Measurements from ENCODE around the gene SNX13.

The SNX13 gene

GRCh38 chr7:17934094-17934493 lies 6.2 kb downstream of the SNX13 start:
- H3K4me3 ChIP-seq (ENCODE audit: low read depth in 1 of 2, low read length in 2 of 2), result no peak overlapping the region
- no peak overlapping the region for H3K9ac ChIP-seq (ENCODE audit: low read depth in 1 of 2, low read length in 2 of 2)
- no peaks in the 10 kb centered on the region for H3K27me3 ChIP-seq (ENCODE audit: control insufficient read depth in 1 of 2, insufficient read depth in 2 of 2, low read length in 2 of 2)
- no peak overlapping the region for H3K27ac ChIP-seq (ENCODE audit: low read depth, low read length)
- peaks cover 16 to 17% of the 10 kb centered on the region in 2 donors for H3K4me1 ChIP-seq (ENCODE audit: control insufficient read depth in 1 of 2, insufficient read depth in 2 of 2, low read length in 2 of 2)
- H3K36me3 ChIP-seq (ENCODE audit: control insufficient read depth in 1 of 2, insufficient read depth in 2 of 2, low read length in 2 of 2), result no peaks in the 10 kb centered on the region
- no peaks in the 10 kb centered on the region for H3K9me3 ChIP-seq (ENCODE audit: control insufficient read depth in 1 of 2, low read length in 2 of 2)

GRCh38 chr7:17932770-17933169 lies 7.5 kb downstream of the SNX13 start:
- Histone ChIP-seq H3K9me3 (ENCODE audit: control insufficient read depth in 1 of 2, low read length in 2 of 2) (no peaks in the 10 kb centered on the region), H3K4me1 (ENCODE audit: control insufficient read depth in 1 of 2, insufficient read depth in 2 of 2, low read length in 2 of 2) (peaks cover 3 to 8% of the 10 kb centered on the region in 2 donors), H3K36me3 (ENCODE audit: control insufficient read depth in 1 of 2, insufficient read depth in 2 of 2, low read length in 2 of 2) (no peaks in the 10 kb centered on the region), H3K27ac (ENCODE audit: low read depth, low read length) (no peak overlapping the region), H3K4me3 (ENCODE audit: low read depth in 1 of 2, low read length in 2 of 2) (no peak overlapping the region), H3K27me3 (ENCODE audit: control insufficient read depth in 1 of 2, insufficient read depth in 2 of 2, low read length in 2 of 2) (no peaks in the 10 kb centered on the region), H3K9ac (ENCODE audit: low read depth in 1 of 2, low read length in 2 of 2) (no peak overlapping the region)

- H3K36me3 ChIP-seq (ENCODE audit: control insufficient read depth in 1 of 2, insufficient read depth in 2 of 2, low read length in 2 of 2), result no peaks in the 10 kb centered on the region
- H3K27me3 ChIP-seq (ENCODE audit: control insufficient read depth in 1 of 2, insufficient read depth in 2 of 2, low read length in 2 of 2), result no peaks in the 10 kb centered on the region
- no peak overlapping the region for H3K27ac ChIP-seq (ENCODE audit: low read depth, low read length)
- H3K9ac ChIP-seq (ENCODE audit: low read depth in 1 of 2, low read length in 2 of 2), result no peak overlapping the region
- no peaks in the 10 kb centered on the region for H3K9me3 ChIP-seq (ENCODE audit: control insufficient read depth in 1 of 2, low read length in 2 of 2)
- H3K4me1 ChIP-seq (ENCODE audit: control insufficient read depth in 1 of 2, insufficient read depth in 2 of 2, low read length in 2 of 2), result no peaks in the 10 kb centered on the region
- no peak overlapping the region for H3K4me3 ChIP-seq (ENCODE audit: low read depth in 1 of 2, low read length in 2 of 2)
Observed at GRCh38 chr7:17931069-17931468, 9.2 kb downstream of the SNX13 start.

GRCh38 chr7:17930546-17930945 lies 9.7 kb downstream of the SNX13 start:
- Histone ChIP-seq H3K4me3 (ENCODE audit: low read depth in 1 of 2, low read length in 2 of 2) (no peak overlapping the region), H3K36me3 (ENCODE audit: control insufficient read depth in 1 of 2, insufficient read depth in 2 of 2, low read length in 2 of 2) (no peaks in the 10 kb centered on the region), H3K9me3 (ENCODE audit: control insufficient read depth in 1 of 2, low read length in 2 of 2) (no peaks in the 10 kb centered on the region), H3K9ac (ENCODE audit: low read depth in 1 of 2, low read length in 2 of 2) (no peak overlapping the region), H3K4me1 (ENCODE audit: control insufficient read depth in 1 of 2, insufficient read depth in 2 of 2, low read length in 2 of 2) (no peaks in the 10 kb centered on the region), H3K27ac (ENCODE audit: low read depth, low read length) (no peak overlapping the region), H3K27me3 (ENCODE audit: control insufficient read depth in 1 of 2, insufficient read depth in 2 of 2, low read length in 2 of 2) (no peaks in the 10 kb centered on the region)

- no peaks in the 10 kb centered on the region for H3K4me1 ChIP-seq (ENCODE audit: control insufficient read depth in 1 of 2, insufficient read depth in 2 of 2, low read length in 2 of 2)
- no peaks in the 10 kb centered on the region for H3K9me3 ChIP-seq (ENCODE audit: control insufficient read depth in 1 of 2, low read length in 2 of 2)
- no peak overlapping the region for H3K27ac ChIP-seq (ENCODE audit: low read depth, low read length)
- no peaks in the 10 kb centered on the region for H3K27me3 ChIP-seq (ENCODE audit: control insufficient read depth in 1 of 2, insufficient read depth in 2 of 2, low read length in 2 of 2)
- no peak overlapping the region for H3K4me3 ChIP-seq (ENCODE audit: low read depth in 1 of 2, low read length in 2 of 2)
- H3K9ac ChIP-seq (ENCODE audit: low read depth in 1 of 2, low read length in 2 of 2), result no peak overlapping the region
- H3K36me3 ChIP-seq (ENCODE audit: control insufficient read depth in 1 of 2, insufficient read depth in 2 of 2, low read length in 2 of 2), result no peaks in the 10 kb centered on the region
Observed at GRCh38 chr7:17929647-17930395, 10.5 kb downstream of the SNX13 start.

- H3K4me3 ChIP-seq (ENCODE audit: low read depth in 1 of 2, low read length in 2 of 2), result no peak overlapping the region
- no peak overlapping the region for H3K9ac ChIP-seq (ENCODE audit: low read depth in 1 of 2, low read length in 2 of 2)
- no peaks in the 10 kb centered on the region for H3K27me3 ChIP-seq (ENCODE audit: control insufficient read depth in 1 of 2, insufficient read depth in 2 of 2, low read length in 2 of 2)
- H3K36me3 ChIP-seq (ENCODE audit: control insufficient read depth in 1 of 2, insufficient read depth in 2 of 2, low read length in 2 of 2), result no peaks in the 10 kb centered on the region
- H3K9me3 ChIP-seq (ENCODE audit: control insufficient read depth in 1 of 2, low read length in 2 of 2), result no peaks in the 10 kb centered on the region
- H3K27ac ChIP-seq (ENCODE audit: low read depth, low read length), result no peak overlapping the region
- H3K4me1 ChIP-seq (ENCODE audit: control insufficient read depth in 1 of 2, insufficient read depth in 2 of 2, low read length in 2 of 2), result no peaks in the 10 kb centered on the region
Observed at GRCh38 chr7:17928055-17928454, 12.2 kb downstream of the SNX13 start.

- Histone ChIP-seq H3K27me3 (ENCODE audit: control insufficient read depth in 1 of 2, insufficient read depth in 2 of 2, low read length in 2 of 2) (no peaks in the 10 kb centered on the region), H3K9ac (ENCODE audit: low read depth in 1 of 2, low read length in 2 of 2) (no peak overlapping the region), H3K27ac (ENCODE audit: low read depth, low read length) (no peak overlapping the region), H3K9me3 (ENCODE audit: control insufficient read depth in 1 of 2, low read length in 2 of 2) (peaks cover 2% of the 10 kb centered on the region in 2 donors), H3K36me3 (ENCODE audit: control insufficient read depth in 1 of 2, insufficient read depth in 2 of 2, low read length in 2 of 2) (no peaks in the 10 kb centered on the region), H3K4me3 (ENCODE audit: low read depth in 1 of 2, low read length in 2 of 2) (no peak overlapping the region), H3K4me1 (ENCODE audit: control insufficient read depth in 1 of 2, insufficient read depth in 2 of 2, low read length in 2 of 2) (no peaks in the 10 kb centered on the region)
Observed at GRCh38 chr7:17921857-17922416, 18.4 kb downstream of the SNX13 start.

GRCh38 chr7:17917842-17918241 lies 22.5 kb downstream of the SNX13 start:
- H3K4me3 ChIP-seq (ENCODE audit: low read depth in 1 of 2, low read length in 2 of 2), result no peak overlapping the region

GRCh38 chr7:17916786-17917185 lies 23.5 kb downstream of the SNX13 start:
- H3K9me3 ChIP-seq (ENCODE audit: control insufficient read depth in 1 of 2, low read length in 2 of 2), result peaks cover 5 to 12% of the 10 kb centered on the region in 2 donors
- H3K27ac ChIP-seq (ENCODE audit: low read depth, low read length), result no peak overlapping the region
- no peaks in the 10 kb centered on the region for H3K27me3 ChIP-seq (ENCODE audit: control insufficient read depth in 1 of 2, insufficient read depth in 2 of 2, low read length in 2 of 2)
- no peaks in the 10 kb centered on the region for H3K36me3 ChIP-seq (ENCODE audit: control insufficient read depth in 1 of 2, insufficient read depth in 2 of 2, low read length in 2 of 2)
- peaks cover 4 to 8% of the 10 kb centered on the region in 2 donors for H3K4me1 ChIP-seq (ENCODE audit: control insufficient read depth in 1 of 2, insufficient read depth in 2 of 2, low read length in 2 of 2)
- no peak overlapping the region for H3K4me3 ChIP-seq (ENCODE audit: low read depth in 1 of 2, low read length in 2 of 2)
- no peak overlapping the region for H3K9ac ChIP-seq (ENCODE audit: low read depth in 1 of 2, low read length in 2 of 2)

More at GRCh38 chr7:17917842-17918241, 22.5 kb downstream of the SNX13 start:
- no peak overlapping the region for H3K27ac ChIP-seq (ENCODE audit: low read depth, low read length)
- H3K4me1 ChIP-seq (ENCODE audit: control insufficient read depth in 1 of 2, insufficient read depth in 2 of 2, low read length in 2 of 2), result peaks cover under 1 to 8% of the 10 kb centered on the region in 2 donors
- H3K27me3 ChIP-seq (ENCODE audit: control insufficient read depth in 1 of 2, insufficient read depth in 2 of 2, low read length in 2 of 2), result no peaks in the 10 kb centered on the region
- no peaks in the 10 kb centered on the region for H3K36me3 ChIP-seq (ENCODE audit: control insufficient read depth in 1 of 2, insufficient read depth in 2 of 2, low read length in 2 of 2)
- H3K9me3 ChIP-seq (ENCODE audit: control insufficient read depth in 1 of 2, low read length in 2 of 2), result peaks cover 5 to 12% of the 10 kb centered on the region in 2 donors
- H3K9ac ChIP-seq (ENCODE audit: low read depth in 1 of 2, low read length in 2 of 2), result no peak overlapping the region

- H3K9me3 ChIP-seq (ENCODE audit: control insufficient read depth in 1 of 2, low read length in 2 of 2), result peaks cover 5 to 12% of the 10 kb centered on the region in 2 donors
Observed at GRCh38 chr7:17915796-17916195, 24.5 kb downstream of the SNX13 start.

More at GRCh38 chr7:17915796-17916195, 24.5 kb downstream of the SNX13 start:
- no peaks in the 10 kb centered on the region for H3K36me3 ChIP-seq (ENCODE audit: control insufficient read depth in 1 of 2, insufficient read depth in 2 of 2, low read length in 2 of 2)
- no peak overlapping the region for H3K27ac ChIP-seq (ENCODE audit: low read depth, low read length)
- H3K4me3 ChIP-seq (ENCODE audit: low read depth in 1 of 2, low read length in 2 of 2), result no peak overlapping the region
- no peak overlapping the region for H3K9ac ChIP-seq (ENCODE audit: low read depth in 1 of 2, low read length in 2 of 2)
- no peaks in the 10 kb centered on the region for H3K27me3 ChIP-seq (ENCODE audit: control insufficient read depth in 1 of 2, insufficient read depth in 2 of 2, low read length in 2 of 2)
- peaks cover 4 to 8% of the 10 kb centered on the region in 2 donors for H3K4me1 ChIP-seq (ENCODE audit: control insufficient read depth in 1 of 2, insufficient read depth in 2 of 2, low read length in 2 of 2)
